ENCODE measurements around the gene MED15.
"Not testable (repeated sequence)": the region's sequence is repeated elsewhere in the genome, so short reads cannot be mapped to it uniquely, and the experiment has no call there.

Gene MED15

GRCh38 chr22:20532256-20532993, 25.0 kb downstream of the MED15 start:
- DNase-seq (ENCODE audit: low read depth): no peak

- DNase-seq (ENCODE audit: low read depth): no peak
Measured at GRCh38 chr22:20533095-20533878, 25.9 kb downstream of the MED15 start.

- no peak for DNase-seq (ENCODE audit: low read depth)
Measured at GRCh38 chr22:20533879-20534265, 26.5 kb downstream of the MED15 start.

GRCh38 chr22:20536590-20537324, 29.3 kb downstream of the MED15 start:
- no peak for DNase-seq (ENCODE audit: low read depth)

GRCh38 chr22:20537325-20537756, 29.9 kb downstream of the MED15 start:
- DNase-seq (ENCODE audit: low read depth): no peak

- no peak for DNase-seq (ENCODE audit: low read depth)
Measured at GRCh38 chr22:20537983-20538382, 30.6 kb downstream of the MED15 start.

- DNase-seq (ENCODE audit: low read depth): not testable (repeated sequence)
Measured at GRCh38 chr22:20538875-20539274, 31.5 kb downstream of the MED15 start.

GRCh38 chr22:20542055-20542454, 34.6 kb downstream of the MED15 start:
- DNase-seq (ENCODE audit: low read depth): no peak

- no peak for DNase-seq (ENCODE audit: low read depth)
Measured at GRCh38 chr22:20542736-20543135, 35.3 kb downstream of the MED15 start.

GRCh38 chr22:20545318-20545634, 37.9 kb downstream of the MED15 start:
- DNase-seq (ENCODE audit: low read depth): not testable (repeated sequence)

- DNase-seq (ENCODE audit: low read depth): no peak
Measured at GRCh38 chr22:20545681-20546521, 38.5 kb downstream of the MED15 start.

GRCh38 chr22:20546541-20546950, 39.1 kb downstream of the MED15 start:
- DNase-seq (ENCODE audit: low read depth): no peak

GRCh38 chr22:20547029-20547428, 39.6 kb downstream of the MED15 start:
- no peak for DNase-seq (ENCODE audit: low read depth)

GRCh38 chr22:20548806-20549205, 41.4 kb downstream of the MED15 start:
- DNase-seq (ENCODE audit: low read depth): no peak

GRCh38 chr22:20549232-20549841, 41.9 kb downstream of the MED15 start:
- DNase-seq (ENCODE audit: low read depth): no peak

- no peak for DNase-seq (ENCODE audit: low read depth)
Measured at GRCh38 chr22:20550057-20550817, 42.8 kb downstream of the MED15 start.

- DNase-seq (ENCODE audit: low read depth): no peak
Measured at GRCh38 chr22:20550851-20551744, 43.7 kb downstream of the MED15 start.

- DNase-seq (ENCODE audit: low read depth): no peak
Measured at GRCh38 chr22:20551805-20552442, 44.5 kb downstream of the MED15 start.

All from non-pigmented ciliary epithelial cell (primary cell).